Embryonic facial prominence (tissue), 1 donor: Measurements from ENCODE around the gene UBE2J1.
"Not testable (repeated sequence)": the region's sequence is repeated elsewhere in the genome, so short reads cannot be mapped to it uniquely, and the experiment has no call there.

Experiments
- DNase-seq: peaks from one replicate; pipeline ENCODE4 v3.0.0-alpha.2; 2016; ENCODE audit errors: extremely low spot score

Gene UBE2J1

GRCh38 chr6:89352278-89353117 lies at the start of gene UBE2J1:
TSS of gene UBE2J1 (minus strand) at chr6:89352722. CDS start at chr6:89352569, 153 bp downstream.
- DNase-seq: no peak

- DNase-seq: no peak
These were observed 48.4 kb upstream of the UBE2J1 start for GRCh38 chr6:89400912-89401399.

- no peak for DNase-seq
These were observed 47.5 kb upstream of the UBE2J1 start for GRCh38 chr6:89400050-89400449.

- DNase-seq: no peak
These were observed 46.4 kb upstream of the UBE2J1 start for GRCh38 chr6:89398762-89399525.

- not testable (repeated sequence) for DNase-seq
These were observed 45.4 kb upstream of the UBE2J1 start for GRCh38 chr6:89397884-89398283.

GRCh38 chr6:89393659-89394058 lies 41.1 kb upstream of the UBE2J1 start:
- DNase-seq: no peak

GRCh38 chr6:89392823-89393222 lies 40.3 kb upstream of the UBE2J1 start:
- DNase-seq: no peak

- no peak for DNase-seq
These were observed 36.3 kb upstream of the UBE2J1 start for GRCh38 chr6:89388846-89389245.

GRCh38 chr6:89387516-89388201 lies 35.1 kb upstream of the UBE2J1 start:
- no peak for DNase-seq

- DNase-seq: no peak
These were observed 34.5 kb upstream of the UBE2J1 start for GRCh38 chr6:89386917-89387491.

- no peak for DNase-seq
These were observed 33.3 kb upstream of the UBE2J1 start for GRCh38 chr6:89385846-89386245.

GRCh38 chr6:89385156-89385667 lies 32.7 kb upstream of the UBE2J1 start:
- DNase-seq: no peak

- DNase-seq: no peak
These were observed 28.5 kb upstream of the UBE2J1 start for GRCh38 chr6:89381031-89381430.

GRCh38 chr6:89379281-89379680 lies 26.8 kb upstream of the UBE2J1 start:
- DNase-seq: no peak

- DNase-seq: no peak
These were observed 26.1 kb upstream of the UBE2J1 start for GRCh38 chr6:89378628-89379027.

GRCh38 chr6:89375427-89376267 lies 23.1 kb upstream of the UBE2J1 start:
- DNase-seq: no peak

- DNase-seq: no peak
These were observed 20.0 kb upstream of the UBE2J1 start for GRCh38 chr6:89372506-89372901.

- DNase-seq: no peak
These were observed 19.5 kb upstream of the UBE2J1 start for GRCh38 chr6:89371849-89372505.

- no peak for DNase-seq
These were observed 16.5 kb upstream of the UBE2J1 start for GRCh38 chr6:89368999-89369398.

- DNase-seq: no peak
These were observed 15.6 kb upstream of the UBE2J1 start for GRCh38 chr6:89368107-89368506.
